NCI-H1092 treated with DMSO at 0.1 percent for 48 hours (cell line): ENCODE data around the gene KRT2.

Source experiments
- DNase-seq: peaks from one replicate; lab custom pipeline; 2025; lab: John Stamatoyannopoulos, UW

Gene KRT2

DNA sequence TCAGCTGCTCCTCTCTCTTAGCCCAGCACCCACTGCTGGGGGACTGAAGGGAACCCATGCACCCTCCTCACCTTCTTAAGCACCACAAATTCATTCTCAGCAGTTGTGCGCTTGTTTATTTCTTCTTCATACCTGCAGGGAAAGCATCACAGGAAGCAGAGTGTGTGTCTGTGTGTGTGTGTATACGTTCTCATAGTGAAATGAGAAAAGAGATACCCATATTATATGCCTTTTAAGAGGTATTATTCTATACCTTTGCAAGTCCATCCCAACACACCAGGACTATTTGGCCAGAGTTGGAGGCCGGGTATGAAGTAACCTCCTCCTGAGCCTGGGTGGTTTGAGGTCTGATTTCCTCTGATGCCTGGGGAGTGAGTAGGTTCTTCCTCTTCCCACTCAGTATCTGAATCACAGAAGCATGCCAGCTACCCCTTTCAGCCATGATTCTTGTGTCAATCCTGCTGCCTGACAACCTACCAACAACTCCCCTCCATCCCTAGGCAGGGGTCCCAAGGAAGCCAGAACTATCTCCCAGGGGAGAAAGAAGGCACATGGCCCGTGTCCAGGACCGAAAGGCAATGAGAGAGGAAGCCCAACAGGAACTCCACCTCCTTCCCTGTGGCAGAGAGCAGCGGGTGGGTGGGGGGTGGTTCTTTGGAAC, 36.7 kb downstream of the KRT2 start:
- DNase-seq = no peak

GRCh38 chr12:52614381-52615207, 37.4 kb downstream of the KRT2 start:
- DNase-seq = no peak

DNA sequence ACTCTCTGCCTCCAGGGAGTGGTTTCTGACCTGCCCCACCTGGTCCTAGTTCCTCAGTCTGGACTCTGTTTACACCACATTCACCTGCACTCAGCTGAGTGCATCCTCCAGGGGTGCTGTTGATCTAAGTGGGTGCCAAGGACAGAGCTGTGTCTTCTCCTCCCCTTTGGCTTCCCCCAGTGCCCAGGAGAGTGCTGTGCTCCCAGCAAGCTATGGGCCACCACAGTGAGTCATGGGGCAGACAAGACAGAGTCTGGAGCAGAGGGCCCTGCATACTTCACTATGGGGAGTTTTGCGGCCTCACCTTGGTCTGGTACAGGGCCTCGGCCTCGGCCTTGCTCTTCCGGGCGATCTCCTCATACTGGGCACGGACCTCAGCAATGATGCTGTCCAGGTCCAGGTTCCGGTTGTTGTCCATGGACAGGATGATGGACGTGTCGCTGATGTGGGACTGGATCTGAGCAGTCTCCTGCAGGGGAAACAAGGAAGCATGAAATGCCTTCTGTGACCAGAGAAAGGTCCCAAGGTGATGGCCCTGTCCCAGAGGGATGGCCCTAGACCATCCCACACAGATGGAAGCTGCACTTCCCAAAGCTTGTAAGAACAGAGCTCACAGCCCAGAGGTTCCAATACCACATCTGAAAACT, 38.5 kb downstream of the KRT2 start:
- no peak for DNase-seq

GRCh38 chr12:52612431-52613383, 39.3 kb downstream of the KRT2 start:
- DNase-seq = no peak

DNA sequence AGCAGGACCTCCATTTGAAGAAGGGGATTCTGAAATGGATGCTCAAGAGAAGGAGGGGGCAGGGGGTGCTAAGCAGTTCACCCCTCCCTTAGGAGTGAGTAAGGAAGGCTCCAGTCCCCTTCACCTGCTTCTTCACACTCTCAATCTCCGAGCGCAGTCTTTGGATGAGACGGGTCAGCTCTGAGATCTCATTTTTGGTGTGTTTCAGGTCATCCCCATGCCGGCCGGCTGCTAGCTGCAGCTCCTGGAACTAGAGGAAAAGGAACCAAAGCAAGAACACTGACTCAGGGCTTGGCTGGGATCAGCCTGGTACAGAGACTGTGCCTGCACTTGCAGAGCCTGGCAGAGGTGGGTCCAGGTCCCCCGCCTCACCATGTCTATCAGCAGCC, 40.9 kb downstream of the KRT2 start:
- no peak for DNase-seq

DNA sequence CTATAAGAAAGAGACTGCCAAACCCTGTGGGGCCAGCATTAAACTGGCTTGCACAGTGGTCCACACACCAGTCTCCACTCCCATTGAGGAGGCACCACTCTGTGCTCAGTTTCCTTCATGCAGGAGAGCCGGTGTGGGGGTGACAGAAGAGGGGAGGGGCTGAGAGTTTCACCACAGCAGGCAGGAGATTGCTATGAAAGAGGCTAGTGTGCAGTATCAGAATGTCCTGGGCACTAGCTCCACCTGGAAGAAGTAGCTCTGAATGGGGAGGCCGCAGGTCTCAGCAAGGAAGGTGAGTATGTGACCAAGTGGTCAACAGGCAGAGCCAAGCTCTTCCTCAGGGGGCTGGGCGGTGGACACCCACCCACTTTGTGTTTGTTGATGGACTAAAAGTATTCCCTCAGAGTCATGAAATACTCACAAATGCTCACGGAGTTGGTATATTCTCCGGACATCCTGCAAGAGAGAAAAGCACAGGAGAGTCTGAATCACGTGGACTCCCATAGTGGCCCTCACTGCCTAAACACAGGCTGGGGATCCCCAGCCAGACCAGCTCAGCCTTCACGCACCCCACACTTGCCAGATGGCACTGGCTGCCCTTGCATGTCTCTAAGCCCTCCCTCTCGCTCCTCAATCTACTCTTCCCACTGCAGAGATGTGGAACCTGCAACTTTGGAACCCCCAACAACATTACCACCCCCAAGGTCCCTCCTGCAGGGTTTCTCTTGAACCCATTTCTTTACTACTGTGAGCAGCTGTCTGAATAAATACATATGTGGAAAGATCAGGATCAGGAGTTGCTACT, 43.0 kb downstream of the KRT2 start:
- no peak for DNase-seq

DNA sequence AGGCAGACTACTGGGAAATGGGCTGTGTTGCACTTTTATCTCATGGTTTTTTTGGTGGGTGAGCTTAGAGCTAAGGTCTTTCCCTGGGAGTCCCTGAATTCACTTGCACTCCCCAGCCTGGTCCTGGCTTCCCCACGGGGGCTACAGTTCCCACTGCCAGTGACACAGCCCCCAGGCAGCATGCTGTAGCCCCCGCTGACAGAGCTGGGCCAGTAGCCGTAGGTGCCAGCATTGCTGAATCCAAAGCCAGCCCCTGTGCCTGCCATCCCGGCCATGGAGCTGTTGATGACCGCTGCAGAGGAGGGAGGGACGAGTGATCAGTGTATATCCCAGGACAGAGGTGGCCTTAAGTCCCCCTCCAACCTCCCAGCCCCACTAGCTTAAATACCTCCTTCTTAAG, 43.9 kb downstream of the KRT2 start:
- no peak for DNase-seq

DNA sequence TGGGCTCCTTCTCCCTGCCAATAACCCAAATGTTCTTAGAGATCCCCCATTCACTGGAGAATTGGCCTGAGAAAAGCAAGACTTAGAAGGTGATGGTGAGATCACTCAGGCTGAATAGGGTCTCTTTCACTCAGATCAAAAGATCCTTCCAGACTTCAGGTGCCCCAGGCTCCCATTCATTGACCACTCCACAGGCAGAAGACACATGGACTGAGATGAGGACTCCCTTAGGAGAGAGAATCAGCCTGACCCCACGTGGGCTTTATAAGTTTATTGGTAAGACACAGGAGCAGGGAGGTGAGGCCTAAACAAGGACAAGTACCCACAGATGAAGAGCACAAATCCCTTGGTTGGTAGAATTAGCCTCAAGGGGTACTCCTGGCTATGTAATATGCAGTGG, 44.7 kb downstream of the KRT2 start:
- DNase-seq = no peak

GRCh38 chr12:52606581-52607218, 45.3 kb downstream of the KRT2 start:
- no peak for DNase-seq

- no peak for DNase-seq
Observed at GRCh38 chr12:52606096-52606495, 45.9 kb downstream of the KRT2 start.

DNA sequence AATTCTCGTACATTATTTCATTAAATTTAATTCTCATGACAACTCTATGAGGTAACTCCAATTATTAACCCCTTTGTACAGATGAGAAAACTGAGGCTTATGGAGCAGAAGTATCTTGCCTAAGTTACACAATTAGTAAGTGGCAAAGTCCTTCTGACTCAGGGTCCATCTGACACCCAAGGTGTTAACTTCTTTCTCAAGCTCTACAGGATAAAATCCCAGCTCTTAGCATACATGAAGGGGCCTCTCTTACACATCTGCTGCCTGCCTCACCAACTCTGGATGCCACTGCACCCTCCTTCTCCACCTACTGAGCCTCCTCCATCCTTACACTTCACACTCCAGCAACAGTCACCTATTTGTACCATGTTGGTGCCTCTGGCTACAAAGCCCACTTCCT, 46.5 kb downstream of the KRT2 start:
- no peak for DNase-seq

GRCh38 chr12:52604859-52605258, 47.2 kb downstream of the KRT2 start:
- no peak for DNase-seq

- DNase-seq = no peak
Observed at GRCh38 chr12:52603314-52603713, 48.7 kb downstream of the KRT2 start.

- DNase-seq = no peak
Observed at GRCh38 chr12:52602552-52602951, 49.5 kb downstream of the KRT2 start.

GRCh38 chr12:52601671-52602070, 50.3 kb downstream of the KRT2 start:
- no peak for DNase-seq

DNA sequence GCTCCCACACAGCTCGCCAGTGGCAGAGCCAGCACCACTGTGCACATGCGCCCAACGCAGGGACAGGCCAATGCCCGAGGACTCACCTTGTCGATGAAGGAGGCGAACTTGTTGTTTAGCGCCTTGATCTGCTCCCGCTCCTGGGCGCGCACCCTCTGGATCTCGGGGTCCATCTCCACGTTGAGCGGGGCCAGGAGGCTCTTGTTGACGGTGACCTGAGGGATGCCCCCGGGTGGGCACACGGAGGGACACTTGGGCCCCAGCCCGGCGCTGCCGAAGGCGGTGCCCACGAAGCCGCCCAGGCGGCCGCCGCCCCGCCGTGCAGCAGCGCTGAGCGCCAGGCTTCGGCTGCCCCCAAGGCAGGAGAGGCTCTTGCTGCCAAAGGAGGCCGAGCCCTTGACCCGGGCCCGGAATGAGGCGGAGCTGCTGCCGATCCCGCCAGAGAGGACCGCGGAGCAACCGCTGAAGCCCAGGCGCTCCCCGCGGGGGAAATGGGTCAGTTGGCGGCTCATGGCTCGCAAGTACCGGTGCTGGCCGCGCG, 51.0 kb downstream of the KRT2 start, which contains the start of gene KRT72:
TSS of gene KRT72 (minus strand) at position 523 of the 541 bp plus-strand sequence. CDS start at position 512, 11 bp downstream.
- no peak for DNase-seq

- DNase-seq = no peak
Observed at GRCh38 chr12:52600475-52600874, 51.5 kb downstream of the KRT2 start.

DNA sequence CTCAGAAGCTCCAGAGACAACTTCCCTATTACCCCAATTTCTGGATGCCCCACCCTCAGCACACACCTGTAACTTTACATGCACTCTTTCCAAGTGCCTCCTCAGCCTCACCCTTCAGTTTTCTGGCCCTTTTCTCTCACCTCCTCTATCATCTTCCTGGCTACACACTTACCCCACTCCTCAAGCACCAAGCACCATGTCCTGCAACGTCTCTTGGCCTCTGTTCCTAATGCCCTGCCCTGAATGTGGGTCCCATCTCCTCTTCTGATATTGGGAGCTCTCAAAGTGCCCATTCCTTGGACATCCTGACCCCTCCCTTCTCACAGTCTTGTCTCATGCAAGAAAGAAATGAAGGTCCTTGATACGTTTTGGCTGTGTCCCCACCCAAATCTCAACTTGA, 51.9 kb downstream of the KRT2 start:
- DNase-seq = no peak

GRCh38 chr12:52598966-52599365, 53.0 kb downstream of the KRT2 start:
- DNase-seq = no peak
